ENCODE results near the gene GCM1.

Gene GCM1, protein sequence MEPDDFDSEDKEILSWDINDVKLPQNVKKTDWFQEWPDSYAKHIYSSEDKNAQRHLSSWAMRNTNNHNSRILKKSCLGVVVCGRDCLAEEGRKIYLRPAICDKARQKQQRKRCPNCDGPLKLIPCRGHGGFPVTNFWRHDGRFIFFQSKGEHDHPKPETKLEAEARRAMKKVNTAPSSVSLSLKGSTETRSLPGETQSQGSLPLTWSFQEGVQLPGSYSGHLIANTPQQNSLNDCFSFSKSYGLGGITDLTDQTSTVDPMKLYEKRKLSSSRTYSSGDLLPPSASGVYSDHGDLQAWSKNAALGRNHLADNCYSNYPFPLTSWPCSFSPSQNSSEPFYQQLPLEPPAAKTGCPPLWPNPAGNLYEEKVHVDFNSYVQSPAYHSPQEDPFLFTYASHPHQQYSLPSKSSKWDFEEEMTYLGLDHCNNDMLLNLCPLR

DNA sequence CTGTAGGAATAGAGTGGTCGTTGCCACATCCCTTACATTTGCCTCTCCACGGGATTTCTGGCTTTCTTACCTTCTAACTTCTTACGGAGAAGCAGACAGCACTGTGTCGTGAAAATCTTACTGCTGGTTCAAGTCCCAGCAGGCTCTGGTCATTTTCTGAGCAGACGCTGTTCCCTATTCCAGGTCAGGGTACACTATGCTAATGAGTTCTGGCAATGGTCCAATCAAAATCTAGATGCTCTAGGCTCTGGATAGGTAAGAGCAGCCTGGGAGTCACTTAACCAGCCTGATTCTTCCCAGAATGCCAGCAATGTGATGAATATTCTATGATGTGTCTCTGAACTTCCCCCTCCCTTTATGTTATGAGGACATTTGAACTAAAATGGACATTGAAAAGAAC lies at the start of gene GCM1:
TSS of gene GCM1 (minus strand) at position 158 of the 400 bp plus-strand sequence. CDS start 3,209 bp downstream, outside the sequence.
- no peak within 1 kb of the TSS for H3K4me3 ChIP-seq (ENCODE audit: low read depth in 1 of 2, low read length in 2 of 2)

DNA sequence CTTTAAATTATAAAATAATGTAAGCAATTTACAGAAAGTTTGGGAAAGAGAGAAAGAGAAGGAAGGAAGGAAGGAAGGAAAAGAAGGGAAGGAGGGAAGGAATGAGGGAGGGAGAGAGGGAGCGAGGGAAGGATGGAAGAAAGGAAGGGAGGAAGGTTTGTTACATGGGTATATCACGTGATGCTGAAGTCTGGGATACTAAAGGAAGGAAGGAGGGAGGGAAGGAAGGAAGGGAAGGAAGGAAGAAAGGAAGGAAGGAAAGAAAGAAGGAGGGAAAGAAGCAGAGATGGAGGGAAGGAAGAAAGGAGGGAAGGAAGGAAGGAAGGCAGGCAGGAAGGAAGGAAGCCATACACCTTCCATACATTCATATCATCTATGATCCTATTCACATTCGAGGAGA lies 48.9 kb upstream of the GCM1 start:
- H3K9me3 ChIP-seq (ENCODE audit: control insufficient read depth in 1 of 2, low read length in 2 of 2): no peaks in the 10 kb centered on the region
- no peaks in the 10 kb centered on the region for H3K27me3 ChIP-seq (ENCODE audit: control insufficient read depth in 1 of 2, insufficient read depth in 2 of 2, low read length in 2 of 2)
- H3K4me1 ChIP-seq (ENCODE audit: control insufficient read depth in 1 of 2, insufficient read depth in 2 of 2, low read length in 2 of 2): no peaks in the 10 kb centered on the region
- H3K36me3 ChIP-seq (ENCODE audit: control insufficient read depth in 1 of 2, insufficient read depth in 2 of 2, low read length in 2 of 2): no peaks in the 10 kb centered on the region
- H3K27ac ChIP-seq (ENCODE audit: low read depth, low read length): no peak overlapping the region
- no peak overlapping the region for H3K4me3 ChIP-seq (ENCODE audit: low read depth in 1 of 2, low read length in 2 of 2)
- no peak overlapping the region for H3K9ac ChIP-seq (ENCODE audit: low read depth in 1 of 2, low read length in 2 of 2)

More for the DNA sequence above, at the start of gene GCM1:
- no peaks in the 10 kb centered on the region for H3K9me3 ChIP-seq (ENCODE audit: control insufficient read depth in 1 of 2, low read length in 2 of 2)
- no peaks in the 10 kb centered on the region for H3K36me3 ChIP-seq (ENCODE audit: control insufficient read depth in 1 of 2, insufficient read depth in 2 of 2, low read length in 2 of 2)
- no peaks in the 10 kb centered on the region for H3K27me3 ChIP-seq (ENCODE audit: control insufficient read depth in 1 of 2, insufficient read depth in 2 of 2, low read length in 2 of 2)
- H3K4me1 ChIP-seq (ENCODE audit: control insufficient read depth in 1 of 2, insufficient read depth in 2 of 2, low read length in 2 of 2): no peaks in the 10 kb centered on the region
- H3K9ac ChIP-seq (ENCODE audit: low read depth in 1 of 2, low read length in 2 of 2): no peak within 1 kb of the TSS
- H3K27ac ChIP-seq (ENCODE audit: low read depth, low read length): no peak within 1 kb of the TSS

DNA sequence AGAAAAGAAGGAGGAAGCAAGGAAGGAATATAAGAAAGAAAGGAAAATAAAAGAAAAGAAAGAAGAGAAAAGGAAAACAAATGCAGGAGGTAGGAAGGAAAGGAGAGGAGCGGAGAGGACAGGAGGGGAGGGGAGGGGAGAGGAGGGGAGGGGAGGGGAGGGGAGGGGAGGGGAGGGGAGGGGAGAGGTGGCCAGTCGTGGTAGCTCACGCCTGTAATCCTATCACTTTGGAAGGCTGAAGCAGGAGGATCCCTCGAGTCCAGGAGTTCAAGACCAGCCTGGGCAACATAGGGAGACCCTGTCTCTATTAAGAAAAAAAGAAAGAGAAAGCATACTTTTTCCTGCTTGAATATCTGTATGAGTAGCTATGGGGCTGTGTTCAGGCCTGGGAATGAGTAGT lies 46.4 kb upstream of the GCM1 start:
- no peaks in the 10 kb centered on the region for H3K27me3 ChIP-seq (ENCODE audit: control insufficient read depth in 1 of 2, insufficient read depth in 2 of 2, low read length in 2 of 2)
- no peak overlapping the region for H3K9ac ChIP-seq (ENCODE audit: low read depth in 1 of 2, low read length in 2 of 2)
- H3K4me1 ChIP-seq (ENCODE audit: control insufficient read depth in 1 of 2, insufficient read depth in 2 of 2, low read length in 2 of 2): no peaks in the 10 kb centered on the region
- H3K36me3 ChIP-seq (ENCODE audit: control insufficient read depth in 1 of 2, insufficient read depth in 2 of 2, low read length in 2 of 2): no peaks in the 10 kb centered on the region
- no peak overlapping the region for H3K27ac ChIP-seq (ENCODE audit: low read depth, low read length)
- H3K4me3 ChIP-seq (ENCODE audit: low read depth in 1 of 2, low read length in 2 of 2): no peak overlapping the region
- H3K9me3 ChIP-seq (ENCODE audit: control insufficient read depth in 1 of 2, low read length in 2 of 2): no peaks in the 10 kb centered on the region

DNA sequence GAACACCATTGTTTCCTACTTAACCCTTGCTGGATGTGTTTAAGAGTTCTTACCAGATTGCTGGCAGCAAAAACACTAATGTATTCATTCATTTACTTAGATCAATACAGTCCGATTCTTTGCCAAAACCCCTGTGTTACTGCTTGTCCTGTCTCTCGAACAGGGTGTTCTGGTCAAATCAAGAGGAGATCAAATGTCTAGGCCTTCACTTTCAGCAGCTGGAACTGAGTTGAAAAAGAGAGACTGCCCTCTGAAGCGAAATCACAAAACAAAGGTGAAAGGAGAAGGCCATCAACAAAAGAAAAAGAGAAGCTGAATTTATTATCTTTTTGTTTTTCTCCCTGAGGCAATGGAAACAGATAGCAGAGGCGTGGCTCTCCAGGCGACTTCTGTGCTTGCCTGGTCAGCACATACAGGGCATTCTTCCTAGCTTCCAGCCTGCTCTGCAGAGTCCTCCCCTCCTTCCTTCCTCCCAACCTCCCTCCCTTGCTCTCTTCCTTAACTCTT lies 44.1 kb upstream of the GCM1 start:
- Histone ChIP-seq H3K4me1 (ENCODE audit: control insufficient read depth in 1 of 2, insufficient read depth in 2 of 2, low read length in 2 of 2) (peaks cover 0 to 4% of the 10 kb centered on the region in 2 donors), H3K9me3 (ENCODE audit: control insufficient read depth in 1 of 2, low read length in 2 of 2) (no peaks in the 10 kb centered on the region), H3K27me3 (ENCODE audit: control insufficient read depth in 1 of 2, insufficient read depth in 2 of 2, low read length in 2 of 2) (no peaks in the 10 kb centered on the region), H3K36me3 (ENCODE audit: control insufficient read depth in 1 of 2, insufficient read depth in 2 of 2, low read length in 2 of 2) (no peaks in the 10 kb centered on the region), H3K9ac (ENCODE audit: low read depth in 1 of 2, low read length in 2 of 2) (no peak overlapping the region), H3K27ac (ENCODE audit: low read depth, low read length) (no peak overlapping the region), H3K4me3 (ENCODE audit: low read depth in 1 of 2, low read length in 2 of 2) (no peak overlapping the region)

DNA sequence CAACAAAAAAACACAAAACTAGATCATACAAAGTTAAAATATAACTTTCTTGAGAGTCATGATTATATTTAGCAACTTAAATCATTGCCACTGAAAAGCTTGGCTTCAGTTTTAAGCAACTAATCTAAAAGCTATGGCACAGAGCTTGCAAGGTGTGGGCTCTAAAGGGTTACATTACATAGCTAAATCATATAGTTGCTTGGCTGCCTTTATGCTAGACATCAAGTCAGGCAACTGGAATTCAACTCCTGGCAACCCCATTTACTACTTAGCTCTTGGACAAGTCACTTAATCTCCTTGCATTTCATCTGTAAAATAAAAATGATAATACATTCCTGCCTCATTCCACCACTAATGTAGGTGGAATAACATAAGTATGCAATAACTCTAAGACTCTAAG lies 40.9 kb upstream of the GCM1 start:
- Histone ChIP-seq H3K9ac (ENCODE audit: low read depth in 1 of 2, low read length in 2 of 2) (no peak overlapping the region), H3K27ac (ENCODE audit: low read depth, low read length) (no peak overlapping the region), H3K36me3 (ENCODE audit: control insufficient read depth in 1 of 2, insufficient read depth in 2 of 2, low read length in 2 of 2) (no peaks in the 10 kb centered on the region), H3K9me3 (ENCODE audit: control insufficient read depth in 1 of 2, low read length in 2 of 2) (no peaks in the 10 kb centered on the region), H3K27me3 (ENCODE audit: control insufficient read depth in 1 of 2, insufficient read depth in 2 of 2, low read length in 2 of 2) (no peaks in the 10 kb centered on the region), H3K4me1 (ENCODE audit: control insufficient read depth in 1 of 2, insufficient read depth in 2 of 2, low read length in 2 of 2) (peaks cover 0 to 4% of the 10 kb centered on the region in 2 donors), H3K4me3 (ENCODE audit: low read depth in 1 of 2, low read length in 2 of 2) (no peak overlapping the region)

DNA sequence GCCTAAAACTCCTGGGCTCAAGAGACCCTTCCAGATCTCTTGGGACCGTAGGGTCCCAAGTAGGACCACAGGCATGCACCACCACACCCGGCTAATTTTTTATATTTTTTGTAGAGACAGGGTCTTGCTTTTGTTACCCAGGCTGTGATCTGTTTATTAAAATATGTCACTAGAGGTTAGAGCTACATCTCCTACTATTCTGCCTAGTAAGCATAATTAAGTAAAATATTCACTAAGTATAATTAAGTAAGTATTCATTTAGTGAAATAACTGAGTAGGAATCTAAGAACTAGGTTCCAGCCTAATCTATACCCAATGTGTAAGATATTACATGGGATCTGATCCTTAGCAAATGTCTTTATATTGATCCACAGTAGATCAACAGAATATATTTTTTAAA lies 40.2 kb upstream of the GCM1 start:
- no peaks in the 10 kb centered on the region for H3K9me3 ChIP-seq (ENCODE audit: control insufficient read depth in 1 of 2, low read length in 2 of 2)
- H3K27ac ChIP-seq (ENCODE audit: low read depth, low read length): no peak overlapping the region
- H3K4me1 ChIP-seq (ENCODE audit: control insufficient read depth in 1 of 2, insufficient read depth in 2 of 2, low read length in 2 of 2): peaks cover 0 to 4% of the 10 kb centered on the region in 2 donors
- H3K4me3 ChIP-seq (ENCODE audit: low read depth in 1 of 2, low read length in 2 of 2): no peak overlapping the region
- H3K27me3 ChIP-seq (ENCODE audit: control insufficient read depth in 1 of 2, insufficient read depth in 2 of 2, low read length in 2 of 2): no peaks in the 10 kb centered on the region
- H3K36me3 ChIP-seq (ENCODE audit: control insufficient read depth in 1 of 2, insufficient read depth in 2 of 2, low read length in 2 of 2): no peaks in the 10 kb centered on the region
- no peak overlapping the region for H3K9ac ChIP-seq (ENCODE audit: low read depth in 1 of 2, low read length in 2 of 2)

DNA sequence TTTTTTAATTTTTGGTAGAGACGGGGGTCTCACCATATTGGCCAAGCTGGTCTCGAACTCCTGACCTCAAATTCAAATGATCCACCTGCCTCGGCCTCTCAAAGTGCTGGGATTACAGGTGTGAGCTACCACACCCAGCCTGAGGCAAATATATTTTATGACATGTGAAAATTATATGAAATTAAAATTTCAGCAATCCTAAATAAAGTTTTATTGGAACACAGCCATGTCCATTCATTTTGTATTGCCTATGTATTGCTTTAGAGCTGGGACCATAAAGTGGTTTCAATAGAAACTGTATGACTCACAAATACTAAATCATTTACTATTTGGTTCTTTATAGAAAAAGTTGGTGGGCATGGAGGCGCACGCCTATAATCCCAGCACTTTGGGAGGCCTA lies 32.0 kb upstream of the GCM1 start:
- Histone ChIP-seq H3K27ac (ENCODE audit: low read depth, low read length) (no peak overlapping the region), H3K9me3 (ENCODE audit: control insufficient read depth in 1 of 2, low read length in 2 of 2) (no peaks in the 10 kb centered on the region), H3K9ac (ENCODE audit: low read depth in 1 of 2, low read length in 2 of 2) (no peak overlapping the region), H3K4me3 (ENCODE audit: low read depth in 1 of 2, low read length in 2 of 2) (no peak overlapping the region), H3K36me3 (ENCODE audit: control insufficient read depth in 1 of 2, insufficient read depth in 2 of 2, low read length in 2 of 2) (no peaks in the 10 kb centered on the region), H3K27me3 (ENCODE audit: control insufficient read depth in 1 of 2, insufficient read depth in 2 of 2, low read length in 2 of 2) (no peaks in the 10 kb centered on the region), H3K4me1 (ENCODE audit: control insufficient read depth in 1 of 2, insufficient read depth in 2 of 2, low read length in 2 of 2) (no peaks in the 10 kb centered on the region)

DNA sequence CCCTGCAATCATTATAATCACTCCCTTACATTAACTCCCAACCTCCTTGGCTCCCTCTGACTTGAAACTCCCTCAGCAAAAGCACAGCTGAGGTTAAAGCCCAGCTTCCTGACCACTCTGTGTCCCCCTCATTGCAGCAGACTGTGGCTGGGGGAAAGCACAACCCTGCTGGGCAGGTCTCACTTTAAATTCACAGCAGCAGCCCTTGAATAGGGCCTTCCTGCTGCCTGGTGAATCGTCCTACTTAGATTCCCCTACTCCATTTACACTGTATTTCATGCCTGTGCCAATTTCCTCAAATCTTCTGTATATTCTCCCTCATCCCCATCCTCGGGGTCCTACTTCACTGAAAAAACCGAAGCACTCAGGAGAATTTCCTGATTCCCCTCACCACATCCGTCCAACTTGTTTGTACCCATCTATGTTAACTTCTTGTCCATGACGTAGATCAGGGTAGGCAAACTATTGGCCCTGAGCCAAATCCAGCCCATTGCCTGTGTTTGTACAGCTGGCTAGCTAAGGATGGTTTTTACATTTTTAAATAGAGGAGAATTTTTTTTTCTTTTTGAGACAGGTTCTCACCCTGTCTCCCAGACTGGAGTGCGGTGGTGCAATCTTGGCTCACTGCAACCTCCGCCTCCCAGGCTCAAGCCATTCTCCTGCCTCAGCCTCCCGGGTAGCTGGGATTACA lies 31.5 kb upstream of the GCM1 start:
- Histone ChIP-seq H3K36me3 (ENCODE audit: control insufficient read depth in 1 of 2, insufficient read depth in 2 of 2, low read length in 2 of 2) (no peaks in the 10 kb centered on the region), H3K27ac (ENCODE audit: low read depth, low read length) (no peak overlapping the region)

DNA sequence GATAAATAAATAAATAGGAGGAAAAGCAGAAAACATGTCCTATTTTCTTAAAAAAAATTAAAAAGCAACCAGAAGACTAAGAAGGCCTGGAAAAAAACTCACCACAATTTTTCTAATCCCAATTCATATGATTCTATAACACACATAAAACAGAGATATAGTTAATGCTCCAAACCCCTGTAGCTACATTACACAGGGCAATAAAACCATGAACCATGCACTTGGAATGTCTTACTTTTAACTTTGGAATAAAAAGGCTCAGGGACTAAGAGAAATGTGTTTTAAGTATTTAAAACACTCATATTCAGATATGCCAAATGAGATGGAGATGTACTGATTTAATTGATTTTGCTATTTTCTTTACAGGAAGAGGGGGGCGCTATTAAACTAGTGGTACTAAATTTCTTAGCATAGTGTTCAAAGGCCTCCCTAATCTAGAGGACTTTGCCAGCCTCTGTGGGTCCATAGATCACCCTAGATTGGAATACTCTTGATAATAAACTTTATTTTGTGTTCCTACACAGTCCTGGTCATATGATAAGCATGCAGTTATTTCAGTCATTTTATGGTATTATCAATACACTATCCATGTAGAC lies 30.3 kb upstream of the GCM1 start:
- no peaks in the 10 kb centered on the region for H3K9me3 ChIP-seq (ENCODE audit: control insufficient read depth in 1 of 2, low read length in 2 of 2)

More for the DNA sequence above, 31.5 kb upstream of the GCM1 start:
- Histone ChIP-seq H3K27me3 (ENCODE audit: control insufficient read depth in 1 of 2, insufficient read depth in 2 of 2, low read length in 2 of 2) (no peaks in the 10 kb centered on the region), H3K4me3 (ENCODE audit: low read depth in 1 of 2, low read length in 2 of 2) (no peak overlapping the region), H3K4me1 (ENCODE audit: control insufficient read depth in 1 of 2, insufficient read depth in 2 of 2, low read length in 2 of 2) (no peaks in the 10 kb centered on the region), H3K9ac (ENCODE audit: low read depth in 1 of 2, low read length in 2 of 2) (no peak overlapping the region), H3K9me3 (ENCODE audit: control insufficient read depth in 1 of 2, low read length in 2 of 2) (no peaks in the 10 kb centered on the region)

DNA sequence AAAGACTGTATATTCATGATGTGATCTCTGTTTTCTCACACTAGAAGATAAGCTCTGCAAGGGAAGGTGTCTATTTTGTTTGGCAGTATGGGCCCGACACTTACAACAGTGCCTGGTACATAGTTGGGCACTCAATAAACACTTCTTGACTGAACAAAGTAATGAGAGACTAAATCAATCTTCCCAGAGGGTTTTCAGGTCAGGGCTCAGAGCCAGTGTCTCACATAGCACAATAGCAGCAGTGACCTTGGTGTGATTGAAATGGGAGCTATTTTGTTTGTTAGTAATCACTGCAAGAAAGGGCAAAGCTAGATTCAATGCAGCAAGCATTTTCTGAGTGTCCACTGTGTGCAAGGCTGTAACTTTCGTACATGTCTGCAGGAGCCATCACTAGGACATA lies 26.4 kb upstream of the GCM1 start:
- Histone ChIP-seq H3K27ac (ENCODE audit: low read depth, low read length) (no peak overlapping the region), H3K9ac (ENCODE audit: low read depth in 1 of 2, low read length in 2 of 2) (no peak overlapping the region)

More for the DNA sequence above, 30.3 kb upstream of the GCM1 start:
- no peak overlapping the region for H3K9ac ChIP-seq (ENCODE audit: low read depth in 1 of 2, low read length in 2 of 2)
- no peak overlapping the region for H3K27ac ChIP-seq (ENCODE audit: low read depth, low read length)
- H3K4me3 ChIP-seq (ENCODE audit: low read depth in 1 of 2, low read length in 2 of 2): no peak overlapping the region
- H3K27me3 ChIP-seq (ENCODE audit: control insufficient read depth in 1 of 2, insufficient read depth in 2 of 2, low read length in 2 of 2): no peaks in the 10 kb centered on the region
- no peaks in the 10 kb centered on the region for H3K36me3 ChIP-seq (ENCODE audit: control insufficient read depth in 1 of 2, insufficient read depth in 2 of 2, low read length in 2 of 2)
- H3K4me1 ChIP-seq (ENCODE audit: control insufficient read depth in 1 of 2, insufficient read depth in 2 of 2, low read length in 2 of 2): no peaks in the 10 kb centered on the region

More for the DNA sequence above, 26.4 kb upstream of the GCM1 start:
- Histone ChIP-seq H3K4me3 (ENCODE audit: low read depth in 1 of 2, low read length in 2 of 2) (no peak overlapping the region), H3K36me3 (ENCODE audit: control insufficient read depth in 1 of 2, insufficient read depth in 2 of 2, low read length in 2 of 2) (no peaks in the 10 kb centered on the region), H3K9me3 (ENCODE audit: control insufficient read depth in 1 of 2, low read length in 2 of 2) (no peaks in the 10 kb centered on the region), H3K4me1 (ENCODE audit: control insufficient read depth in 1 of 2, insufficient read depth in 2 of 2, low read length in 2 of 2) (no peaks in the 10 kb centered on the region), H3K27me3 (ENCODE audit: control insufficient read depth in 1 of 2, insufficient read depth in 2 of 2, low read length in 2 of 2) (no peaks in the 10 kb centered on the region)

Data from duodenal mucosa (tissue), 2 donors.